Daoy (cell line): ENCODE results near the gene DYNC1LI2. TPM values are rescaled to one million over a fixed set of nuclear protein-coding genes. Genes with fewer than 3 reads are reported as not detected.
"Not testable (repeated sequence)": the region's sequence is repeated elsewhere in the genome, so short reads cannot be mapped to it uniquely, and the experiment has no call there.

Experiments
- DNase-seq: peaks from one replicate; pipeline ENCODE4 v3.0.0-alpha.2; 2015; ENCODE audit warnings: low read depth
- total RNA-seq: library from RNA; depleted of rRNA; stranded (reverse); fragments of >200 nt; shearing (Covaris generic); gene quantifications from 2 replicates; pipeline ENCODE4 v1.2.3, GENCODE V29; 2014

Gene DYNC1LI2
- total RNA-seq, 1 experiment from 2014 or later = 97.8 TPM

DNA sequence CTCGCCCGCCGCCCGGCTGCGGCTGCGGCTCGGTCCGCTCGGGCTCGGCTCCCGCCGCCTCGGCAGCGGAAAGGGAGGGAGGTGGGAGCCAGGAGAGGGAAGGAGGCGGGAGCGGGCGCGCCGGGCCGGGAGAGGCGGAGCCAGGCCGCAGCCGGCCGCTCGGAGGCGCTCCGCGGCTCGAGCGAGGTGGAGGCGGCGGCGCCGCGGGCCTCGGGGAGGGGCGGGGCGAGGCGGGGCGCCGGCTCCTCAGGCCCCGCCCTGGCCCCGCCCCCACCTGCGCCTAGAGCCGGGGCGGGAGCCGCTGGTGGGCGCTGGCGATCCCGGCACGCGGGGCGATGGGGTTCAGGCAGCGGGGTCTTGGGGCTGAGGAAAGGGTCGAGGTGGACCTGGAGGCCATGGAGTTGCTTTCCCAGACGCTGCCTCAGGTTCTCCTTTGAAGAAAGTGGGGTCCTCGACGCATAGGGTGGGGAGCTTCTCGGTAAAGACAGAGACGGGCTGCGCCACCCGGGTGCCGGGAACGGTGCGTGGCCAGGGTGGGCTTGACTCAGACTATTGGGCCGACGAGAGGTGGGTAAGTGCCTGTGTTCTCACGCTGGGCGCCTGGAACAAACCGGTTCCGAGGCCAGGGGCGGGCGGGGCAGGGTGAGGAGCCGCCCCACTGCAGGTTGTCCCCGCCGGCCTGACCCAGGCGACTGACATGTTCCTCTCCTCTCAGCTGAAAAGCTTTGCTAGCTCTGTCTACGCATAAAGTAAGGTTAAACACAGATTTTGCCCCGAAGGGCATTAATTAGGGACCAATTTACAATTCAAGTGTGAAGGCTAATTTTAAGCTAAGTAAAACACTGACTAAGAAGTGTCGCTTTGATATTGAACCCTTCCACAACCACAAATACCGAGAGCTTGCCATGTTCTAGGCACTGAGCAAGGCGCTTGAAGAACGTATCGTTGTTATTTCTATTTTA, 54.5 kb downstream of the DYNC1LI2 start, which contains the start of gene CMTM4:
CMTM4 (minus strand) TSS at position 75 of the 962 bp plus-strand sequence. CDS start 218 bp downstream, outside the sequence.
- peak; percentile 91 for DNase-seq

DNA sequence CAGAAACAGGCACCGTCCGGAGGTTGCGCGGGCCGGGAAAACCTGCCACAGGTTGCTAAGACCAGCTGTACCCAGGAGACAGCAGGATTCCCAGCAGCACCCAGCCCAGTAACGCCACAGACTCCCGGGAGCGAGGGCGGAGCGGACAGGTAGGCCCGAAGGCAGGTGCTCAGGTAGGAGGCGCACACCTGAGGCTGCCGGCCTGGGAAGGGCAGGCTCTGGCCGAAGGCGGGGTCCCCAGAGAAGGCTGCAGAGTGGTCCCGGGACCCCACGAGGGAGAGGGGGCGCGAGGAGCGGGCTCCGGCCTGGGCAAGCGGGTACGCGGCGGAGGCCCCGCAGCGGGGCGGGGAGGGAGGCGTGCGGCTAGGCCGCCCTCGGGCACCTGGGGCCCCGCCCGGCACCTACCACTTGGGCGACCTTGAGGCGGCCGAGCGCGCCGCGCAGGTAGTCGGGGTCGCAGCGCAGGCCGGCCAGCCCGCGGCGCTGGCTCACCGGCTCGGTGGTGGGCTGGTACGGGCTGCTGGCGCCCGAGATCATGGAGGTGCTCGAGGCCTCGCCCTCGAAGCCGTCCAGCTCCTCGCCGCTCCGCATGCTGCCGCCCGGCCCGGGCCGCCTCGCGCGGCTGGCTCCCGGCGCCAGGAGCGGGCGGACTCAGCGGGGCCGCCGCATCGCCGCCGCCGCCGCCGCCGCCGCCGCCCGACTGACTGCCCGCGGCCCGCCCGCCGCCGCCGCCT, 55.3 kb downstream of the DYNC1LI2 start:
- no peak for DNase-seq

DNA sequence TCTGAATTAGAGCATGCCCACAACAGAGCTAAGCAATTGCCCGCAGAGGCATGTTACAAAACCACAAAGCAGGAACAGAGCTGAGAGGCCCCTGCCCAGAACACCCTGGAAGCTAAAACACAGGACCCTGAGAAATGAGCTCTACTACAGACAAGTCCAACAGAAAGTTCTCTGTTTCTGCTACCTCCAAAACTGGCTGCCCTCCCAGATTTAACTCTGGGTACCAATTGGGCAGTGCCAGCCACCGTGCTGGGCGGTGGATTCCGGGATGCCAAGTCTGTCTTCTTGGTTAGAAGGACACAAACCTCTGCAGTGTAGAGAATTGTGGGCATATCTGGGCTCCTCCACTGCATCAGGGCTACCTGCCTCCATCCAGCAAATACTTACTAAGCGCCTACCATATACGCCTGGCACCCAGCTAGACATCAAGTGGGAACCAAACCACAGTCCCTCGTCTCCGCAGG, 55.9 kb downstream of the DYNC1LI2 start:
- no peak for DNase-seq

DNA sequence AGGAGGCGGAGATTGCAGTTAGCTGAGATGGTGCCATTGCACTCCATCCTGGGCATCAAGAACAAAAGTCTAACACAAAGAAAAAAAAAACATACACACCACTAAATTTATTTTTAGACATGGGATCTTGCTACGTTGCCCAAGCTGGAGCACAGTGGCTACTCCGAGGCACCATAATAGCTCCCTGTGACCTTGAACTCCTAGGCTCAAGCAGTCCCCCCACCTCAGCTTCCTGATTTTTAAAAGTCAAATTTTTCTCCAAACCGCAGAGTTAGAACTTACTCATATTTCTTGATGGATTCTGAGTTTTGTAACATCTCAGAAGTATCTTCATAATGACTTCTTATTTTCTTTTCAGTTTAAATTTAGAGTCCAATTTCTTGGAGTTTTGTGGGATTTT, 58.3 kb downstream of the DYNC1LI2 start:
- no peak for DNase-seq

DNA sequence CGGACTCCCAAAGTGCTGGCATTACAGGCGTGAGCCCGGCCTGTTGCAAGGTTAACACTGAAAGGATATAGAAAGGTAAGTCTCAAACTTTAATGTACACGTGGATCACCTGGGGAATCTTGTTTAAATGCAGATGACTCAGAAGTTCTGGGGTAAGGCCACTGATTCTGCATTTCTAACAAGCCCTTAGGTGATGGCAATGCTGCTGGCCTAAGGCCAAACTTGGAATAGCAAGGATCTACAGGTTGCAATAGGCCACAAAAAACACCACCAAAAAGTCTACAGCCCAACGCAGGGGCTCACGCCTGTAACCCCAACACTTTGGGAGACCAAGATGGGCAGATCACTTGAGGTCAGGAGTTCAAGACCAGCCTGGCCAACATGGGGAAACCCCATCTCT, 59.1 kb downstream of the DYNC1LI2 start:
- DNase-seq = no peak

DNA sequence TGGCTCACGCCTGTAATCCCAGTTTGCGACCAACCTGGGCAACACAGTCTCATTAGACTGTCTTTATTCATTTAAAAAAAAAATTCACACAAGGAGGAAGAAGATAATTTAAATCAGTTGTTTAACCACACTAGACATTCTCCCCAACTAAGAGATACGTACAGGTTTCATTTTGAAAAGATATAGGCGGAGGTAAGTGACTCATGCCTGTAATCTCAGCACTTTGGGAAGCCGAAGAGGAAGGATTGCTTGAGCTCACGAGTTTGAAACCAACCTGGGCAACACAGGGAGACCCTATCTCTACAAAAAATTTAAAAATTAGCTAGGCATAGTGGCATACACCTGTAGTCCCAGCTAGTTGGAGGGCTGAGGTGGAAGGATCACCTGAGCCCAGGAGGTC, 60.2 kb downstream of the DYNC1LI2 start:
- DNase-seq = no peak

DNA sequence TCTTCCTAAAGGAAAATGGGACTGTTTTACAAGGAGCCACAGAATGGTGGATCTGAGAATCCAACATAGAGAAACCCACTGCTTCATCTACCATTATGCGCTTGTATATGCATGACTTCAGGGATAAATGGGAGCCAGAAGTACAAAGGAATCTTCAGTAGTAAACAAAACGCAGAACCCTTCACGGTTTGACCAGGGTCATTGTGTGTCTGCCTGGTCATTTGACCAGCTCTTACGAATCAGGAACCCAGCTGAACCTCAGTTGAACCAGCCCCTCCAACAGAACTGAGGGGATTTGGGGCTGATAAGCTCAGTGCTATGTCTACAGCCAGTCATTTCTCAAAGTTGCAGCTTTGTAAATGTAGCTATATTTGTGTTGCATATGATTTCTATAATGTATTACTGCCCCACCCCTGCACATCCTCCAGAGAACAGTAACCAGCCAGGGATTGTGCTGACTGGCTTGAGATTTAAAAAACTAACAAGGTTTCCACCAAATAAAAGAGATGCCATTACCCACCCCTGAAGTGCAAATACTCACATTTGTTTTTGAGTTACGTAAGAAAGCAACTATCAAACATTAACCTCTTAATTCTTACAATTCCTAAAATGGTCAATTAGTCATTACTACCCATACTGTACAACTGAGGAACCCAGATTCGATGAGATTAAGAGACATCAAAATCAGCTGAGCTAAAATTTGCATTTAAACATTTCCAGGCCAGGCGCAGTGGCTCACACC, 61.1 kb downstream of the DYNC1LI2 start:
- no peak for DNase-seq

DNA sequence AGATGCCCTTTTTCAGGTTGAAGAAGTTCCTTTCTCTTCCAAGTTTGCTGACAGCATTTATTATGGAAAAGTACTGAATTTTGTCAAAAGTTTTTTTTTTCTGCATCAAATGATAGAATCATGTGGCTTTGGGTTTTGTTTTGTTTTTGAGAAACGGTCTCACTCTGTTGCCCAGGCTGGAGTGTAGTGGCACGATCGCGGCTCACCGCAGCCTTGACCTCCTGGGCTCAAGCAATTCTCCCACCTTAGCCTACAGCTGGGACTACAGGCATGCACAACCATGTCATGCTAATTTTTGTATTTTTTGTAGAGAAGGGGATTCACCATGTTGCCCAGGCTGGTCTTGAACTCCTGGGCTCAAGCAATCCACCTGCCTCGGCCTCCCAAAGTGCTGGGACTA, 62.1 kb downstream of the DYNC1LI2 start:
- DNase-seq = no peak

DNA sequence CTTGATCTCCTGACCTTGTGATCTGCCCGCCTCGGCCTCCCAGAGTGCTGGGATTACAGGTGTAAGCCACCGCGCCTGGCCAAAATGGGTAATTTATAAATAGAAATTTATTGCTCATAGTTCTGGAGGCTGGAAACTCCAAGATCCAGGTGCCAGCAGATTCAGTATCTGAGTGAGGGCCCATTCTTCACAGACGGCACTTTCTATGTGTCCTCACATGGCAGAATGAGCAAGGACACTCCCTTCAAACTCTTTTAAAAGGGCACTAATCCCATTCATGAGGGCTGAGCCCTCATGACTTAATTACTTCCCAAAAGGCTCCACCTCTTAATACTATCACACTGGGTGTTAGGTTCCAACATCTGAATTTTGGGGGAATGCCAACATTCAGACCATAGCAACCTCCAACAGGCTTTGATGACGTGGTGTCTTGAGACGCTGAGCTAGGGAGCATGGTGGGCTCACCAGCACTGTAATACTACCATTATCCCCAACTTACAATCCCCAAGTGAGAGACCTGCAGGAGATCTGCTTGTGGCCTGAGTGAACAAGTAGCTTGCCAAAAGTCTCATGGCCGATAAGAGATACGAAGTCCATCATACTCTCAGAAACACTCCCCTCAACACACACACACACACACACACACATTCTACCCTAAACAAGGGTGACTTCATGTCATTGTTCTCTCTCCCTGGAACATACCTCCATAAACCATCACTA, 63.3 kb downstream of the DYNC1LI2 start:
- no peak for DNase-seq

DNA sequence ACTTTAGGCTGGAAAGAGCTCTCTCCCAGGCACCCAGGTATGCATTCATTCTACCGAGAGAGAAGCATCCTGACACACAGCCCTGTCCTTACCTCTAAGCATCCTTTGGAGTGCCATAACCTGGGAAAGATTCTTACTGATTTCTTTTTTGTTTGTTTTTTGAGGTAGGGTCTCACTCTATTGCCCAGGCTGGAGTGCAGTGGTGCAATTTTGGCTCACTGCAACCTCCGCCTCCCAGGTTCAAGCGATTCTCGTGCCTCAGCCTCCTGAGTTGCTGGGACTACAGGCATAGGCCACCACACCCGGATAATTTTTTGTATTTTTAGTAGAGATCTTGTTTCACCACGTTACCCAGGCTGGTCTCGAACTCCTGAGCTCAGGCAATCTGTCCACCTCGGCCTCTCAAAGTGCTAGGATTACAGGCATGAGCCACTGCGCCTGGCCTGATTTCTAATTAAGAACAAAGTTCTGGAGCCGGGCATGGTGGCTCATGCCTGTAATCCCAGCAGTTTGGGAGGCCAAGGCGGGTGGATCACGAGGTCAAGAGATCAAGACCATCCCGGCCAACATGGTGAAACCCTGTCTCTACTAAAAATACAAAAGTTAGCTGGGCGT, 65.8 kb downstream of the DYNC1LI2 start:
- DNase-seq = not testable (repeated sequence)

DNA sequence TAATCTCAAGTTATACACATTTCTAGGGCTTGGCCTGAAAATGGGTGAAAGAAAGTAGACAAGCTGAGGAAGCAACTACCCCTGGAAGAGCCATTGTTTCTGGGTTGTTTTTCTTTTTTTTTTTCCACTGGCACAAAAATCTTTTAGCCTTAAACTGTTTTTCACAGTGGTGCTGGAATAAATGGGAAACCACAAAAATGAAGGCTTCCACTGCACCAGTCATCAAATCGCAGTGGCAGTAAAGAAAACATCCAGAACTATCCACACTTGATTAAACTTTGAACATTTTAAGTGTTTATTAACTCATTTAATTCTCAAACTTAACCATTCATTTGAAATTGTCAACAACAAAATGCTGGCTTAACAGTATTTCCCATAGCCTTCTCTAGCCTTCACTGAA, 69.1 kb downstream of the DYNC1LI2 start:
- DNase-seq = no peak

DNA sequence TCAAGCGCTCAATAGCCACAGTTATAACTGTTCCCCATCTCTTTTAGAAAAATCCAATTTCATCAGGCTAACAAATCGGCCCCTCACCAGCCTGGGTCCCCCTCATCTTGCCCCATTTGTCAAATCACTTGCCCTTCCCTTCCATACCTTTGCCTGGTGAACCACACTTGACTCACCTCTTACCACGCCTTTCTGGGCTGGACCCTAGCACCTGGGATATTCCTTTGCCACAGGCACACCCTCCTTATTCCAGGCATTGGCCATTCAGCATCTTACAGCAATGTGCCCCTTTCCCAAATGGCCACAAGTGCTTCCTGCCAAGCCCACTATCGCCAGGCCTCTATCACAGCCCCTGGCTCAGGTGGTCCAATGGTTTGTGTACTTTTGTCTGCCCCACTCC, 69.7 kb downstream of the DYNC1LI2 start:
- no peak for DNase-seq

DNA sequence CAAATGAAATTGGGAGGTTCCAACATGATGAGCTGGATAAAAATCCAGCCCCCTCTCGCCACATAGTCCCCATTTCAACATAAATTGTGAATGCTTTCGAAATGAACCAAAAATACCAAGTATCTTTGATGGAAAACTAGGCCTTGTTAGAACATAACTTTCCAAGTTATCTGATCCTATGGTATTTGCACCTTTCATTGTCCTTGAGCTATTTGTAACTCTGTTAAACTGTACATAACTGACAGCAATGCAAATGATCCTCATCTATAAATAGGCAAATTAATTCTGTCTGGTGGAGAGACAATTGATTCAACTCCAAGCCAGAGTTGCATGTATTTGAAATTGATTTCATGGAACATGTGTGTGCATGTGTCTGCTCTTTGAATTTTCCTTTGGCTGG, 73.1 kb downstream of the DYNC1LI2 start:
- no peak for DNase-seq

DNA sequence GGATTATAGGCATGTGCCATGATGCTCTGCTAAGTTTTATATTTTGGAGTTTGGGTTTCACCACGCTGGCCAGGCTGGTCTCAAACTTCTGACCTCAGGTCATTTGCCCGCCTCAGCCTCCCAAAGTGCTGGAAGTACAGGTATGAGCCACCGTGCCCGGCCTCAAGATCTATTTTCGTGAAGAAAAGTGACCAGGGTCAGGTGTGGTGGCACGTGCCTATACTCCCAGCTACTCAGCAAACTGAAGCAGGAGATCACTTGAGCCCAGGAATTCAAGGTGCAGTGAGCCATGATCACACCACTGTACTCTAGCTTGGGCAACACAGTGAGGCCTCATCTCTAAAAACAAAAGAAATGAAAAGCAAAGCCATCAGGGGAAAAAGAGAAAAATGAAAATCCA, 73.6 kb downstream of the DYNC1LI2 start:
- DNase-seq = no peak

DNA sequence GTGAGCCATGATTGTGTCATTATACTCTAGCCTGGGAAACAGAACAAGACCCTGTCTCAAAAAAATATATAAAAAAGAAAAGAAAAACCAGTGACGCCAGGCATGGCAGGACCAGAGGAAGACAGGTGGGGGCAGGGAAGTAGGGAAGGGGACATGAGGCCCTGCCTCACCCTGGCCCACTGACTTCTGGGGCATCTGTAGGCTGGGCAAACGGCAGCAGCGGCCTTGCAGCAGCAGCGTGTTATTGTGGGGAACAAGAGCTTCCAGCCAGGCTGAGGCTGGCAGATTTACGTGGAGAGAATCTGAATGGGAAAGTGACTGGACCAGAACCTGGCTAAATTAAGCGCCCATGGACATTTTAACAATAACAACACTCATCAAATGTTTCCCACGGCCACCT, 74.2 kb downstream of the DYNC1LI2 start:
- no peak for DNase-seq

DNA sequence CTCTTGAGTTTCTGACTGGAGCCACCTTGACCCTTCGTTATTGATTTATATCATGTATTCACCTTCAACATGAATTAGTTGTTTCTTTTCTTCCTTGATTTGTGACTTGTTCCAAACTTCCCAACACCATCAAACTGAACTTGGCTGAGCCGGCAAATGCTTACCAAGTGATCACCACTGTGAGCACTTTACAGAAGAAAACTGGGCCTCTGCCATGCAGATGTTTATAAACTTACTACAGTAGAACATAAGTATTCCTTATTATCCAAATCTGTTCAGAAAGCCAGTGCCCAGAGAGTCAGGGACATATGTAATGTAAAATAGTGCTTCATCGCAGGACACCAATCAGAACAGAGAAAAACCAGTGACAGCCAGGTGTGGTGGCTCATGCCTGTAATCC, 74.8 kb downstream of the DYNC1LI2 start:
- no peak for DNase-seq

DNA sequence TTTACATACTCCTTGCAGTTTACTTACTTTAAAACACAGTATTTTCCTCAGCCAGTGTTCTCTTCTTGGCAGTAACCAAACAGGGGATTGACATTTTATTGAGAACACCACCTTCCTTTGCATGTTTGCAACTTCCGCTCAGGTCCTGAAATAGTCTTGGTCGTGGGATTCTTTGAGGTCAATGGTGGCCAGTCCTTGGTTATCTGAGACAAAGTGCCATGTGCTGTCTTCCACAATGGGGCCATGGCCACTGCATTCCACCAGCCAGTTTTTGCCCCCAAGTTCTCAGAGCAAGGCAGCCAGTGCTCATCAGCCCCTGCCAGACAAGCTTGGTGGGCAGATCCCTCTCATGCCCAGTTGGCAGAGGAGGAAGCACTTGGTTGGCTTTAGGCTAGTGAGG, 77.7 kb downstream of the DYNC1LI2 start:
- no peak for DNase-seq
